HTERT RPE-1 (cell line): ENCODE results near the gene PRIMPOL.
"Not testable (repeated sequence)": the region's sequence is repeated elsewhere in the genome, so short reads cannot be mapped to it uniquely, and the experiment has no call there.

Experiments
- in situ Hi-C: fragments of 300-500 bp; cut with MboI; formaldehyde crosslinking; loops from 4 replicates; pipeline ENCODE4 v1.14.3; 2020; ENCODE audit warnings: low sequenced_read_pairs

Gene PRIMPOL

GRCh38 chr4:184705692-184706091 is 56.2 kb downstream of the PRIMPOL start:
- in situ Hi-C loops = no loop called here

- in situ Hi-C loops = no loop called here
Measured at GRCh38 chr4:184706453-184706852, 56.9 kb downstream of the PRIMPOL start.

GRCh38 chr4:184712322-184712721 is 62.8 kb downstream of the PRIMPOL start:
- in situ Hi-C loops = no loop called here

GRCh38 chr4:184713887-184714286 is 64.3 kb downstream of the PRIMPOL start:
- in situ Hi-C loops = no loop called here

GRCh38 chr4:184715526-184715925 is 66.0 kb downstream of the PRIMPOL start:
- in situ Hi-C loops = no loop called here

- in situ Hi-C loops = no loop called here
Measured at GRCh38 chr4:184719407-184719806, 69.9 kb downstream of the PRIMPOL start.

- in situ Hi-C loops = no loop called here
Measured at GRCh38 chr4:184721254-184721653, 71.7 kb downstream of the PRIMPOL start.

- in situ Hi-C loops = no loop called here
Measured at GRCh38 chr4:184722798-184723197, 73.3 kb downstream of the PRIMPOL start.

GRCh38 chr4:184727430-184727829 is 77.9 kb downstream of the PRIMPOL start:
- in situ Hi-C loops = no loop called here

GRCh38 chr4:184728858-184729257 is 79.3 kb downstream of the PRIMPOL start:
- in situ Hi-C loops = no loop called here

- in situ Hi-C loops = no loop called here
Measured at GRCh38 chr4:184729946-184730345, 80.4 kb downstream of the PRIMPOL start.

- in situ Hi-C loops = no loop called here
Measured at GRCh38 chr4:184731056-184731455, 81.5 kb downstream of the PRIMPOL start.

- in situ Hi-C loops = no loop called here
Measured at GRCh38 chr4:184732126-184732525, 82.6 kb downstream of the PRIMPOL start.

GRCh38 chr4:184733654-184734524 is 84.4 kb downstream of the PRIMPOL start, which contains the start of gene CENPU:
CENPU (minus strand) TSS chr4:184734096; CDS start chr4:184734062, 34 bp downstream.
- in situ Hi-C loops = no loop called here

- in situ Hi-C loops = no loop called here
Measured at GRCh38 chr4:184734758-184735157, 85.2 kb downstream of the PRIMPOL start.

- in situ Hi-C loops = not testable (repeated sequence)
Measured at GRCh38 chr4:184739575-184739974, 90.0 kb downstream of the PRIMPOL start.

- in situ Hi-C loops = no loop called here
Measured at GRCh38 chr4:184740980-184741391, 91.4 kb downstream of the PRIMPOL start.

- in situ Hi-C loops = not testable (repeated sequence)
Measured at GRCh38 chr4:184741651-184742050, 92.1 kb downstream of the PRIMPOL start.

GRCh38 chr4:184743650-184744049 is 94.1 kb downstream of the PRIMPOL start:
- in situ Hi-C loops = no loop called here

GRCh38 chr4:184744236-184744635 is 94.7 kb downstream of the PRIMPOL start:
- in situ Hi-C loops = no loop called here
